GM19452 (cell line): ENCODE results near the gene TRMT6.

Experiments
- ATAC-seq: cut with Tn5 transposase; IDR thresholded peaks from one replicate; pipeline ENCODE4 v1.9.1; 2021; ENCODE audit not compliant: unreplicated experiment

The TRMT6 gene

GRCh38 chr20:5967469-5967868 is 17.1 kb upstream of the TRMT6 start:
- ATAC-seq, result no peak

- no peak for ATAC-seq
These were observed 426 bp downstream of the TRMT6 start for GRCh38 chr20:5949943-5950270.

GRCh38 chr20:5947276-5947675 is 3.1 kb downstream of the TRMT6 start:
- ATAC-seq, result no peak

- no peak for ATAC-seq
These were observed 4.4 kb downstream of the TRMT6 start for GRCh38 chr20:5945963-5946362.

GRCh38 chr20:5938456-5939029 is 11.8 kb downstream of the TRMT6 start:
- no peak for ATAC-seq

GRCh38 chr20:5936238-5936637 is 14.1 kb downstream of the TRMT6 start:
- no peak for ATAC-seq

GRCh38 chr20:5935384-5935783 is 14.9 kb downstream of the TRMT6 start:
- no peak for ATAC-seq

GRCh38 chr20:5933802-5934436 is 16.4 kb downstream of the TRMT6 start:
- ATAC-seq, result peak; percentile 74

GRCh38 chr20:5932796-5933195 is 17.5 kb downstream of the TRMT6 start:
- no peak for ATAC-seq

GRCh38 chr20:5931411-5931810 is 18.9 kb downstream of the TRMT6 start:
- ATAC-seq, result no peak

GRCh38 chr20:5928836-5929715 is 21.3 kb downstream of the TRMT6 start:
- ATAC-seq, result no peak

- ATAC-seq, result no peak
These were observed 22.4 kb downstream of the TRMT6 start for GRCh38 chr20:5927749-5928462.

- no peak for ATAC-seq
These were observed 24.8 kb downstream of the TRMT6 start for GRCh38 chr20:5925551-5925950.

- no peak for ATAC-seq
These were observed 26.8 kb downstream of the TRMT6 start for GRCh38 chr20:5923493-5923892.

- no peak for ATAC-seq
These were observed 29.8 kb downstream of the TRMT6 start for GRCh38 chr20:5920581-5920980.

GRCh38 chr20:5919626-5920544 is 30.4 kb downstream of the TRMT6 start:
- ATAC-seq, result no peak

- ATAC-seq, result no peak
These were observed 31.3 kb downstream of the TRMT6 start for GRCh38 chr20:5918856-5919625.

- no peak for ATAC-seq
These were observed 35.5 kb downstream of the TRMT6 start for GRCh38 chr20:5914859-5915258.

GRCh38 chr20:5913166-5913565 is 37.2 kb downstream of the TRMT6 start:
- ATAC-seq, result no peak

GRCh38 chr20:5910186-5910585 is 40.1 kb downstream of the TRMT6 start:
- no peak for ATAC-seq
